Gastrocnemius medialis (tissue), 4 donors: ENCODE measurements around the gene MYMX.

Source experiments
- CTCF ChIP-seq, 5 experiments: fragments of 450-650 bp in 3 of 5; fragments of 200-600 bp in 2 of 5; sonication (generic) in 2 of 5; IDR thresholded peaks in 4 of 5; conservative IDR thresholded peaks in 1 of 5; 1 replicate in 4 of 5; 2 replicates in 1 of 5; pipeline ENCODE4 v1.5.1; 2016 to 2019; ENCODE audit warnings: antibody characterized with exemption in 5 of 5, mild to moderate bottlenecking in 3 of 5, moderate library complexity in 3 of 5
- POLR2A ChIP-seq, 2 donors: fragments of 450-650 bp; IDR thresholded peaks; one replicate each; pipeline ENCODE4 v1.6.1; 2017; ENCODE audit warnings: antibody characterized with exemption in 2 of 2, mild to moderate bottlenecking in 2 of 2, moderate library complexity in 2 of 2

- TF ChIP-seq CTCF (IDR thresholded peaks at IDR 0.05 in 4 of 5, conservative IDR thresholded peaks at IDR 0.05 in 1 of 5) (no peak), POLR2A (IDR thresholded peaks at IDR 0.05) (no peak)
These were observed 18.0 kb upstream of the MYMX start for GRCh38 chr6:44198684-44199083.
